HT-29 (cell line): ENCODE data around the gene TULP1. TPM values are rescaled to one million over a fixed set of nuclear protein-coding genes. Genes with fewer than 3 reads are reported as not detected.
A peak's percentile ranks its signal among the peaks of the same experiment; 100 is the strongest.
"Not testable (repeated sequence)": the region's sequence is repeated elsewhere in the genome, so short reads cannot be mapped to it uniquely, and the experiment has no call there.

Source experiments
- DNase-seq: peaks from one replicate; pipeline ENCODE4 v3.0.0-alpha.2; 2015; ENCODE audit warnings: low spot score
- total RNA-seq: library from RNA; depleted of rRNA; stranded (reverse); fragments of >200 nt; shearing (Covaris generic); gene quantifications from 2 replicates; pipeline ENCODE4 v1.2.3, GENCODE V29; 2014; rRNA removed

The TULP1 gene
- total RNA-seq, result 0.48 TPM in 1 of 2 replicates, not detected in the other

DNA sequence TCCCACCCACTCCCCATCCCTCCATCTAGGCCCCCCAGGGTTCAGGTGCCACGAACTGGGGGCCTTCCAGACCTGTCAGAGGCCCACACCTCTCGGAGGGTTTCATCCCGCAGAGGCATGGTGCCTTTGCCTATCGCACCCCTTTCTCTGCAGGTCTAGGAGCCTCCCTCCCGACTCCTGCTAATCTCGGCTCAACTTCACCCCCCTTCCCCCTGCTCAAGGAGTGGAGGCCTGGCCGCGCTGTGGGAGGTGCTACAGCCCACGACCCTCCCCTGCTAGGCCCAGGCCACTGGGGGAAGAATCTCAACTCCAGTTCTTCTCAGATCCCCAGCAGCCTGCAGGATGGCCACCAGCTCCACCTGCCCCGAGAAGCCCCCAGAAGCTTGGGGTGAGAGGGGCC, at the start of gene TULP1:
Gene TULP1, minus strand, starts transcription at position 157 of the 400 bp plus-strand sequence. Its CDS starts 38 bp downstream, at position 119.
- no peak for DNase-seq

GRCh38 chr6:35562060-35562459, 49.4 kb upstream of the TULP1 start:
- no peak for DNase-seq

GRCh38 chr6:35561113-35561512, 48.4 kb upstream of the TULP1 start:
- no peak for DNase-seq

GRCh38 chr6:35558571-35558970, 45.9 kb upstream of the TULP1 start:
- DNase-seq, result no peak

DNA sequence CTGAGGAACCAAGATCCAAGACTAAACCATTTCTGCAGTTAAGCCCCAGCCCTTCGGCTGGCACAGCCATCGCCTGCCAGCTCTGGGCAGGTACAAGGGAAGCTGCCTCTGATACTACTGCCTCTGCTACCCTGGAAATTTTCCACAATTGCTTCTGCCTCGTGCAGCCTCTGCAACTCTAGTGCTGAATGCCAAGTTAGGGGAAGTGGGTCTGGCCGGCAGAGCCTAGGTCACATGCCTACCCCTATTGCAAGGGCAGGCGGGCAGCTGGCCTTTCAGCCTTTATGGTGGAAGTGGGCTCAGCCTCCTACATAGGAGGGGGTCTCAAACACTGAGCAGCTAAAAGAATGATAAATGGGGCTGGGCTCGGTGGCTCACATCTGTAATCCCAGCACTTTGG, 44.5 kb upstream of the TULP1 start:
- no peak for DNase-seq

DNA sequence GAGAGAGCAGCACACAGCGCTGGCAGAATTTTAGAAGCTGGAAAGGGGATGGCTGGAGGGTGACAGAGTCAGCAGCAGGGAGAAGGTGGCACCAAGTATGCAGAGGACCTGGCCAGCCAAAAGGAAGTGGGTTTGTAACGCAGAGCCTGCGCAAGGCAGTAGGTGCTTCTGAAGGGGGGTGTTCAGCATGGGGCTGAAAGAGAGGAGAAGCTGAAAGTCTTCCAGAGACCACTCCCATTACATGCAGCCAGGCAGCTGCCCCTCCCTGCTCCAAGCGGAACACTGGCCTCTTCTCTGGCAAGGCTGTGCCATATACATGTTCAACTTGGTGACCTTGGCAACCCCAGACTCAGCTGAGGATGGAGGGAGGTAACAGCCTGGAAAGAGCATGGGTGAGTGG, 42.1 kb upstream of the TULP1 start:
- no peak for DNase-seq

DNA sequence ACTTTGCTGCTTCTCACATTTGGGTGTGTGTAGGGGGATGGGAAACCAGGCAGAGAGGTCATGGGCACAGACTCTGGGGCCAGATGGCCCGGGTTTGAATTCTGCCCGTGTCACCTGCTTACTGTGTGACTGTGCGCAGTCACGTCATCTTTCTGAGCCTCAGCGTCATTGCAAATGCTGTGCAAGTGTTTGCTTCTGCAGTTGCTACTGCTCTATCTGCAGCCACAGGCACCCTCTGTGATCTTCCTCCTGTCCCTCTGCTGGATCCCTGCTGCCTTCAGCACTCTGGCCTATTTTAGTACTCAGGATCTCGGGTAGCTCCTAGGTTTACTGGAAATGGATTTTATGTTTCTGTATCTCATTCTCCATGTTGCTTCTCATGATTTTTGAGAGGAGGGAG, 40.6 kb upstream of the TULP1 start:
- DNase-seq, result no peak

DNA sequence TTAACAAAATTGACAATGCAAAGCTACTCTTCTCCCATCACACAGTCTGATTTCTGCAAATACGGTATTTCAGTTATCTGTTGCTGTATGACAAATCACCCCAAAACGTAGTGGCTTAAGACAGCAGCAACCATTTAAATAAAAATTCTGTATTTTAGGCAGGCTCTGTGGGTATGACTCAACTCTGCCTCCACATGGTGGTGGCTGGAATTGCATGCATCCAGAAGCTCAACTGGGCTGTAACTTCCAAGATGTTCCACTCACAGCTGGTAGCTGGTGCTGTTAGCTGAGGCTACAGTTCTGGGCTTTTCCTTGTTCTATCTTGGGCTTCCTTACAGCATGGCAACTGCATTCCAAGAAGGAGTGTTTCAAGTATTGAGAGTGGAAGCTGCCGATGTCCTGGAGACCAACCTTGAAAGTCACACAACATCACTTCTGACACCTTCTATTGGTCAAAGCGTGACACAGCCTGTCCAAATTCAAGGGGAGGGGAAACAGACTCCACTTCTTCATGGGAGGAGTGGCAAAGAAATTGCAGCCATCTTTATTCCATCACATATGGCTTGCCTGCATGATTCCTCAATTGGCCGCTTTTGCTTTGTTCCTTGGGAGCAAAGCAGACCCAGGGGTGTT, 39.7 kb upstream of the TULP1 start:
- DNase-seq, result peak; percentile 56

DNA sequence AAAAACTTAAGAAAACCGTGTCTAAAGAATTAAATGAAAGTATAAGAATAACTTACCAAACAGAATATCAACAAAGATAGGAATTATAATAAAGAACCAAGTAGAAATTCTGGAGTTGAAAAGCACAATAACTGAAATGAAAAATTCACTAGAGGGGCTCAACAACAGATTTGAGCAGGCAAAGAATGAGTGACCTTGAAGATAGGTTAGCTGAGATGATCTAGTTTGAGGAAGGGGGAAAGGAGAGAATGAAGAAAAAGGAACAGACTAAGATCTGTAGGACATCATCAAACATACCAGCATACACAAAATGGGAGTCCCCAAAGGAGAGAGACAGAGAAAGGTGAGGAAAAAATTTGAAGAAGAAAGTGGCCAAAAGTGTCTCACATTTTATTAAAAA, 37.7 kb upstream of the TULP1 start:
- no peak for DNase-seq

GRCh38 chr6:35547676-35548075, 35.0 kb upstream of the TULP1 start:
- DNase-seq, result no peak

GRCh38 chr6:35544769-35545361, 32.2 kb upstream of the TULP1 start:
- DNase-seq, result no peak

DNA sequence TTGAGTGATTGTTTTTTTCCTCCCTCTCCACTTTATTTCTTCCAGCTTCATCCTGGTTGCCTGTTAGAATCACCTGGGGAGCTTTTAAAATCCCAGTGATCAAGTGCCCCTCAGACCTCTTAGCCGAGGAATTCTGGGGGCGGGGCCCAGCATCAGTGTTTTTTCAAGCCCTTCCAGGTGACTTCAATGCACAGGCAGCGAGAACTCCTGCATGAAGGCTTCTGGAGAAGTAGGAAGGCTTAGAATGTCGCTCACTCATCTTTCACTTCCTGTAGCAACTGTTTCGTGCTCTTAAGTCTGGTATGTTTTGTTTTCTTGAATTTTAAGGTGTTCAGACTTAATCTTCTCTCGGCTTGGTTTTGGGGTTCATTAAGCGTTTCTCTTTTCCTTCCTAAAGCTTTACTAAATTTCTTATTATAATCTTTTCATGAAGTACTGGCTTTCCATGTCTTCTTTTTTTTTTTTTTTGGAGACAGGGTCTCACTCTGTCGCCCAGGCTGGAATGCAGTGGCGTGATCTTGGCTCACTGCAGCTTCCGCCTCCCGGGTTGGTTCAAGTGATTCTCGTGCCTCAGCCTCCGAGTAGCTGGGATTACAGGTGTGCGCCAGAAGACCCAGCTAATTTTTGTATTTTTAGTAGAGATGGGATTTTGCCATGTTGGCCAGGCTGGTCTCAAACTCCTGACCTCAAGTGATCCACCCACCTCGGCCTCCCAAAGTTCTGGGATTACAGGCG, 30.9 kb upstream of the TULP1 start:
- DNase-seq, result no peak

DNA sequence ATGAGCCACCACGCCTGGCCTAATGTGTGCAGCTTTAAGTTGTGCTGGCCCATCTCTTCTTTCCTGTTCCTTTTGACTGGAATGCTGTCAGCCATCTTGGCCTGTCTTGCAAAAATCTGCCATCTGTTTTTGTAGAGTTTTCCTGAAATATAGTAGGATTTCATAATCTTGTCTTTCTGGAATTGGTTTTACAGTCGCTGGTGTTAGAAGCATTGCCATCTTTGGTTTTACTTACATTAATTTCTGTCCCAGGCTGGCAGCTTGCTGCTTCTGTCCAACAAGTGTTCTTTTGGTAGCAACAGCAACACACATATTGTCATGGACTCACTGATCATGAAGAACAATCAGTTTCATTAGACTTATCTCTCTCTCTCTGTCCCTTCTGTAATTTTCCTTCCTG, 29.1 kb upstream of the TULP1 start:
- no peak for DNase-seq

GRCh38 chr6:35539223-35539622, 26.5 kb upstream of the TULP1 start:
- no peak for DNase-seq

GRCh38 chr6:35535847-35536246, 23.2 kb upstream of the TULP1 start:
- DNase-seq, result not testable (repeated sequence)

GRCh38 chr6:35534407-35535170, 21.9 kb upstream of the TULP1 start:
- DNase-seq, result no peak

DNA sequence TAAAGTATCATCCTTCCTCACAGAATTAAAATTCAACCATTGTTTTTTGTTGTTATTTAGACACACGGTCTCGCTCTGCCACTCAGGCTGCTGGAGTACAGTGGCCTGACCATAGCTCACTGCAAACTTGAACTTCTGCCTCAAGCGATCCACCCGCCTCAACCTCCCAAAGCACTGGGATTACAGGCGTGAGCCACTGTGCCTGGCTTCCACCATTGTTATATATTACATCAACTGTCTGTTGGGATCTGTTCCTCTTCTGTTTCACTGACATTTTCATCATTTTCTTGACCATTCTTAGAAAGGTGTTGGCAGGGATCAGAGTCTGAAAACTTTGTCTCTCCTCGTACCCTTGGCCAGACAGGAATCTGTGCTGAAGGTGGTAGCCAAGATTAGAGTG, 21.3 kb upstream of the TULP1 start:
- no peak for DNase-seq

- DNase-seq, result no peak
Measured at GRCh38 chr6:35532126-35532525, 19.4 kb upstream of the TULP1 start.

DNA sequence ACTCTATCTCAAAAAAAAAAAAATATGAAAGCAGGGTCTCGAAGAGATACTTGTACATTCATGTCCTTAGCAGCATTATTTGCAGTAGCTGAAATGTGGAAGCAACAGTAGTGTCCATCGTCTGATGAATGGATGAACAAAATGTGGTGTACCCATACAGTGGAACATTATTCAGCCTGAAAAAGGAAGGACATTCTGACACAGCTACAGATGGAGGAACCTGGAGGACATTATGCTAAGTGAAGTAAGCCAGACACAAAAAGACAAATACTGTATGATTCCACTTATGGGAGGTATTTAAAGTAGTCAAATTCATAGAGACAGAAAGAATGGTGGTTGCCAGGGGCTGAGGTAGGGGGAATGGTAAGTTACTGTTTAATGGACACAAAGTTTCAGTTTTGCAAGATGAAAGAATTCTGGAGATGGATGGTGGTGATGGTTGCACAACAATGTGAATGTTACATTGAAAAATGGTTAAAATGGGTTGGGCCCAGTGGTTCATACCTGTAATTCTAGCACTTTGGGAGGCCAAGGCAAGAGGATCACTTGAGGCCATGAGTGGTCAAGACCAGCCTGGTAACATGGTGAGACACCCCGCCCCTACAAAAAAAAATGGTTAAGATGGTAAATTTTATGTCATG, 11.8 kb upstream of the TULP1 start:
- DNase-seq, result no peak

DNA sequence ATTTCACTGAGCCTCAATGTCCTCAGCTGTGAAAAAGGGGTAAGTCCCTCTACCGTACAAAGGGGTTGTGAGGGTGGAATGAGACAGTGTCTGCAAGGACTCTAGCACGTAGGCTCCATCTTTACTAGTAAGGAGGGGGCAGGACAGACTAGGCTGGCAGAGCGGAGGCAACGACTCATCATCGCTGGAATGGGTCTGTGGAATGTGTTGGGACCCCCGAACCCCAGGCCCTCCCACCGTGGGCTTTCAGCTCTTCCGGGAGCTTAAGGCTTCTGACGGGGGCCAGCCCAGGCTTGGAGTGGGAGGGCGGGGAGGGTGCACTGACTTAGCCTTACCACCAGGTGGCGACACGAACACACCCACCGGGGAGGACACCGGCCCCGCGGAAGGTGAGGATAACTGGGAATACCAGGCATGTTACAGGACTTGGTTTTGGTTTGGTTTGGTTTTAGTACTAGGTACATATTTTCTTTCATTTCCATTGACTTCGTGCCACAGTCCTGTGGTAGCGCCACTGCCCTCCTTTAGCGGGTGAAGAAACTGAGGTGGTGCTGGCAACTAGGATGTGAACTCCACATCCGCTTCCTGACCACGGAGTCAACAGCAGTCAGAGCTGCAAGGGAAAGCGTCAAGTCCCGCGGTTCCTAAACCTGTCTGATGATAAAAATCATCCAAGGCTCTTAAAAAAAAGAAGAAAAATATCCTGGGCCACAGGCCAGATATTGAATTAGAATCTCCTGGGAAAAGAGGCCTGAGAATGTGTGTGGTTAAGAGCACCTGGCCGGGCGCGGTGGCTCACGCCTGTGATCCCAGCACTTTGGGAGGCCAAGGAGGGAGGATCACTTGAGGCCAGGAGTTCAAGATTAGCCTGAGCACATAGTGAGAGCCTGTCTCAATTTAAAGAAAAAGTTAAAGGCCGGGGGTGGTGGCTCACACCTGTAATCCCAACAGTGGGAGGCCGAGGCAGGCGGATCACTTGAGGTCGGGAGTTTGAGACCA, 10.3 kb upstream of the TULP1 start:
- DNase-seq, result peak; percentile 76
